ENCODE results near the gene HIP1. TPM values are rescaled to one million over a fixed set of nuclear protein-coding genes. Genes with fewer than 3 reads are reported as not detected.

HIP1 gene
- total RNA-seq, 1 experiment from 2014 or later = 13.7 TPM

DNA sequence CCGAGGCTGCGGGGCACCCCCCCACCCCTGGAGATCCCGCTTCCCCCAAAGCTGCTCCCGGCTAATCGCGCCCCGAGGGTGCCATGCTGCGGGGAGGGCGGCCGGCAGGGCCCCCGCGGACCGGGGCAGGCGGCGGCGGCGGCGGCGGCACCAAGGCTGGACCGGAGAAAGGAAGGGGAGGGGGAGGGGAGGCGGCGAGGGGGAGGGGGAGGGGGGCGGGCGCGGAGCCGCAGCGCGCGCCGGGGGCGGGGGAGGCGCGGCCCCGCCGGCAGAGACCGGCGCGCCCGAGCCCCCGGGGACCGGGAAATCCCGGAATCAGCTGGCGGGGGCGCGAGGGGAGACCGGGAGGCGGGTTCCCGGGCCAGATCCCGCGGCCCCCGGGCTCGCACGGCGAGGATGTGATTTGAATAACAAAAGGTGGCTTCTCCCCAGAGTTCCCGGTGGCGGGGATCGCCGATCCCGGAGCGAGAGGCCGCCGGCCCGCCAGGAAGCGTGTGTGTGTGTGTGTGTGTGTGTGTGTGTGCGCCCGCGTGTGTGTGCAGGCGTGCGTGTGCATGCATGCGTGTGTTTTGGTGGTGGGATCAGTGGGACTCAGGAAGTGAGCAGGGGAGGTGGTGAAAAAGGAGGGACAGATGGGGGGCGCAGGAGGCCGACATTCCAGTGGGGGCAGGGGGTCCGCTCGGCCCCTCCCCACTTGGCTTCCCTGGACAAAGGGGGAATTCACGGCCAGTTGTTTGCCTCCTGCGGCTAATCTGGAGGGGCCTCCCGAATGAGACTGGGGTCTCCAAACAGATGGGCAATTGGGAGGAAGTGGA lies 99.5 kb downstream of the HIP1 start:
- Histone ChIP-seq H3K36me3 (ENCODE audit: control insufficient read depth, insufficient read depth, low read length) (no peaks in the 10 kb centered on the region), H3K4me1 (no peaks in the 10 kb centered on the region; the same call in 1 of the 2 replicates), H3K9me3 (no peaks in the 10 kb centered on the region), H3K4me3 (ENCODE audit: low read depth, low read length) (peak overlapping the region; percentile 56), H3K27me3 (replicated peaks; ENCODE audit: control insufficient read depth, insufficient read depth, low read length) (no peaks in the 10 kb centered on the region)
- intact Hi-C loops (cut with micrococcal nuclease; ENCODE audit: unreplicated experiment) = no loop called here
- BruUV-seq (replicated peaks) = no TSS peak
- peak overlapping the region; percentile 97 for H3K4me3 Mint-ChIP-seq (ENCODE audit: unreplicated experiment)
- H3K36me3 Mint-ChIP-seq (ENCODE audit: insufficient read depth, unreplicated experiment) = no peaks in the 10 kb centered on the region
- TF ChIP-seq, protein P1, sequence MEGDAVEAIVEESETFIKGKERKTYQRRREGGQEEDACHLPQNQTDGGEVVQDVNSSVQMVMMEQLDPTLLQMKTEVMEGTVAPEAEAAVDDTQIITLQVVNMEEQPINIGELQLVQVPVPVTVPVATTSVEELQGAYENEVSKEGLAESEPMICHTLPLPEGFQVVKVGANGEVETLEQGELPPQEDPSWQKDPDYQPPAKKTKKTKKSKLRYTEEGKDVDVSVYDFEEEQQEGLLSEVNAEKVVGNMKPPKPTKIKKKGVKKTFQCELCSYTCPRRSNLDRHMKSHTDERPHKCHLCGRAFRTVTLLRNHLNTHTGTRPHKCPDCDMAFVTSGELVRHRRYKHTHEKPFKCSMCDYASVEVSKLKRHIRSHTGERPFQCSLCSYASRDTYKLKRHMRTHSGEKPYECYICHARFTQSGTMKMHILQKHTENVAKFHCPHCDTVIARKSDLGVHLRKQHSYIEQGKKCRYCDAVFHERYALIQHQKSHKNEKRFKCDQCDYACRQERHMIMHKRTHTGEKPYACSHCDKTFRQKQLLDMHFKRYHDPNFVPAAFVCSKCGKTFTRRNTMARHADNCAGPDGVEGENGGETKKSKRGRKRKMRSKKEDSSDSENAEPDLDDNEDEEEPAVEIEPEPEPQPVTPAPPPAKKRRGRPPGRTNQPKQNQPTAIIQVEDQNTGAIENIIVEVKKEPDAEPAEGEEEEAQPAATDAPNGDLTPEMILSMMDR (IDR thresholded peaks at IDR 0.05; ENCODE audit: insufficient read depth in 1 of 2, low read depth in 1 of 2, low read length in 1 of 2, severe bottlenecking in 1 of 2, unreplicated experiment in 1 of 2) = no peak
- DNase-seq = peak; percentile 48 to 75
- peaks cover 15% of the 10 kb centered on the region for H3K4me1 Mint-ChIP-seq (ENCODE audit: low read depth, unreplicated experiment)
- H3K27ac Mint-ChIP-seq (ENCODE audit: unreplicated experiment) = peak overlapping the region; percentile 94
- POLR2A ChIA-PET = no interaction called here
- CTCF ChIA-PET = interaction anchor here (1.1 kb wide), 1 partner anchor 111 kb away, joined by 3 read pairs; no protein-coding TSS in a partner anchor
- H3K9me3 Mint-ChIP-seq (ENCODE audit: unreplicated experiment) = no peaks in the 10 kb centered on the region
- H3K27me3 Mint-ChIP-seq (ENCODE audit: insufficient read depth, unreplicated experiment) = no peaks in the 10 kb centered on the region

DNA sequence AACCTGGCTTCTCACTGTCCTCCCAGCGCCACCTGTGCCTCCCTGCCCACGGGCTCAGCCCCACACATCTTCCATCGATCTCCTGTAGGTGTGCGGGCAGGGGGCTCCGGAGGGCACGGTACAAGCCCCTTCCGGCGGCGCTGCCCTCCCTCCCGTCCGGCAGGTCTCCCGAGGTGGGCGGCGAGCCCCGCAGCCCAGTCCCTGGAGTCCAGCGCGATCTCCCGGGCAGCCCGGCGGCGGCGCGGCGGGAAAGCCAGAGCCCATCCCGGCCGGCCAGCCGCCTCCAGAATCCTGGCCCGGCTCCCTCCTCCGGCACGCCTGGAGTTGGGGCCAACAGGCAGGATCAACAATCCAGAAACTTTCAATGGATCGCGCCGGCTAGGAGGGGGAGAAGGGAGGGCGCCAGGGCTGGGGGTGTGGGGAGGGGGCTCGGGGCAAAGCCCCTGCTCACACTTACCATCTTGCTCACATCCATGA lies 100.1 kb downstream of the HIP1 start:
- Histone ChIP-seq H3K4me3 (ENCODE audit: low read depth, low read length) (peak overlapping the region; percentile 56), H3K27me3 (replicated peaks; ENCODE audit: control insufficient read depth, insufficient read depth, low read length) (no peaks in the 10 kb centered on the region), H3K36me3 (ENCODE audit: control insufficient read depth, insufficient read depth, low read length) (no peaks in the 10 kb centered on the region), H3K4me1 (no peaks in the 10 kb centered on the region; the same call in 1 of the 2 replicates), H3K9me3 (no peaks in the 10 kb centered on the region)
- Mint-ChIP-seq H3K27ac (ENCODE audit: unreplicated experiment) (no peak overlapping the region), H3K36me3 (ENCODE audit: insufficient read depth, unreplicated experiment) (no peaks in the 10 kb centered on the region), H3K4me3 (ENCODE audit: unreplicated experiment) (peak overlapping the region; percentile 97), H3K27me3 (ENCODE audit: insufficient read depth, unreplicated experiment) (no peaks in the 10 kb centered on the region), H3K4me1 (ENCODE audit: low read depth, unreplicated experiment) (peaks cover 15% of the 10 kb centered on the region), H3K9me3 (ENCODE audit: unreplicated experiment) (no peaks in the 10 kb centered on the region)
- BruUV-seq (replicated peaks) = no TSS peak
- TF ChIP-seq, protein P1 (IDR thresholded peaks at IDR 0.05; ENCODE audit: insufficient read depth in 1 of 2, low read depth in 1 of 2, low read length in 1 of 2, severe bottlenecking in 1 of 2, unreplicated experiment in 1 of 2) = no peak
- peak; percentile 51 to 67 for DNase-seq
- POLR2A ChIA-PET = no interaction called here
- intact Hi-C loops (cut with micrococcal nuclease; ENCODE audit: unreplicated experiment) = no loop called here
- CTCF ChIA-PET = no interaction called here

DNA sequence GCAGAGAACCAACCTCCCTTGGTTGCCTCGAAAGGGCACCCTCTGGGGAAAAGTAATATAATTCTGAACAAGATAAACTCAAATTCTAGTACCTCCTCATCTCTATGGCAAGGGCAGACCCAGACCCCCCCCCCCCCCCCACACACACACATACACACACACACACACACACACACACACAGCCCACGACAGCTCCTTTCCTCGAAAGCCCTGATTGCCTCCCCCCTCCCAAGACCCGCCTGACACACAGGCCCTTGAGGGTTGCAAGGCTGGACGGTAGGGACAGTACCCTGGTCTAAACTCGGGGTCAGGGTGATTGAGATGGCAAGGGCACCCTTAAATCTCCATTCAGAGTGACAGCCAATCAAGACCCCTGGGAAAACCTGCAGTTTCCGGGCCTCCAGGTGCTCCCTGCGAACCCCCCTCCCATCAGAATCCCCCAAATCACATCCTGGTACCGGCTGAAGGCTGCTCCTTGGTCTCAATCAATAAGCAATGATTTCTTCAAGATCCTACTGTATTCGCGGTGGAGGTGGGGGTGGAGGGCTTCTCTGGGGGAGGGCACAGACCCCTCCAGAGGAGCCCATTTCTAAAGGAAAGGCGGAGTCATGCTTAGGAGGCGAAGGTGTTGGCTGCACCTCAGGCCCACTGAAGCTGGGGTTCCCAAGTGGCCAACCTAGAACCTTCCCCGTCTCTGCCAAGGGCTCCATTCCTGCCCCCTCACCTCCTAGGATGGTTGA lies 100.7 kb downstream of the HIP1 start:
- H3K9me3 ChIP-seq = no peaks in the 10 kb centered on the region
- H3K27me3 Mint-ChIP-seq (ENCODE audit: insufficient read depth, unreplicated experiment) = no peaks in the 10 kb centered on the region
- H3K4me3 ChIP-seq (ENCODE audit: low read depth, low read length) = peak overlapping the region; percentile 56
- H3K36me3 ChIP-seq (ENCODE audit: control insufficient read depth, insufficient read depth, low read length) = no peaks in the 10 kb centered on the region
- H3K9me3 Mint-ChIP-seq (ENCODE audit: unreplicated experiment) = no peaks in the 10 kb centered on the region
- no peaks in the 10 kb centered on the region for H3K27me3 ChIP-seq (replicated peaks; ENCODE audit: control insufficient read depth, insufficient read depth, low read length)
- ChIA-PET POLR2A (no interaction called here), CTCF (no interaction called here)
- H3K27ac Mint-ChIP-seq (ENCODE audit: unreplicated experiment) = no peak overlapping the region
- H3K4me3 Mint-ChIP-seq (ENCODE audit: unreplicated experiment) = peak overlapping the region; percentile 97
- peaks cover 15% of the 10 kb centered on the region for H3K4me1 Mint-ChIP-seq (ENCODE audit: low read depth, unreplicated experiment)
- intact Hi-C loops (cut with micrococcal nuclease; ENCODE audit: unreplicated experiment) = no loop called here
- DNase-seq = no peak
- H3K36me3 Mint-ChIP-seq (ENCODE audit: insufficient read depth, unreplicated experiment) = no peaks in the 10 kb centered on the region
- BruUV-seq (replicated peaks) = no TSS peak
- TF ChIP-seq, protein P1 (IDR thresholded peaks at IDR 0.05; ENCODE audit: insufficient read depth in 1 of 2, low read depth in 1 of 2, low read length in 1 of 2, severe bottlenecking in 1 of 2, unreplicated experiment in 1 of 2) = no peak
- H3K4me1 ChIP-seq = no peaks in the 10 kb centered on the region; the same call in 1 of the 2 replicates

All from Caco-2 (cell line).